ENCODE data around the gene FES. TPM values are rescaled to one million over a fixed set of nuclear protein-coding genes. Genes with fewer than 3 reads are reported as not detected.

FES gene
- total RNA-seq, 1 donor from 2014 or later: 3.2 TPM

GRCh38 chr15:90857883-90858443, 26.3 kb upstream of the FES start:
- no peak for TF ChIP-seq CTCF (IDR thresholded peaks at IDR 0.05; ENCODE audit: insufficient read depth, low read length, severe bottlenecking)
- H3K27me3 ChIP-seq (ENCODE audit: control insufficient read depth, insufficient read depth, low read length): no peaks in the 10 kb centered on the region
- DNase-seq (ENCODE audit: low read depth) (no peak), FAIRE-seq (no peak)
- no peak overlapping the region for H3K4me3 ChIP-seq (ENCODE audit: low read depth, low read length)
- no peaks in the 10 kb centered on the region for H3K36me3 ChIP-seq (ENCODE audit: control insufficient read depth, insufficient read depth, low read length)

- no peak for TF ChIP-seq CTCF (IDR thresholded peaks at IDR 0.05; ENCODE audit: insufficient read depth, low read length, severe bottlenecking)
Observed at GRCh38 chr15:90859234-90860131, 24.8 kb upstream of the FES start.

GRCh38 chr15:90860450-90860849, 23.9 kb upstream of the FES start:
- no peak for FAIRE-seq
- no peak for DNase-seq (ENCODE audit: low read depth)
- no peak for TF ChIP-seq CTCF (IDR thresholded peaks at IDR 0.05; ENCODE audit: insufficient read depth, low read length, severe bottlenecking)
- Histone ChIP-seq H3K27me3 (ENCODE audit: control insufficient read depth, insufficient read depth, low read length) (no peaks in the 10 kb centered on the region), H3K36me3 (ENCODE audit: control insufficient read depth, insufficient read depth, low read length) (no peaks in the 10 kb centered on the region), H3K4me3 (ENCODE audit: low read depth, low read length) (no peak overlapping the region)

More at GRCh38 chr15:90859234-90860131, 24.8 kb upstream of the FES start:
- Histone ChIP-seq H3K4me3 (ENCODE audit: low read depth, low read length) (no peak overlapping the region), H3K36me3 (ENCODE audit: control insufficient read depth, insufficient read depth, low read length) (no peaks in the 10 kb centered on the region), H3K27me3 (ENCODE audit: control insufficient read depth, insufficient read depth, low read length) (no peaks in the 10 kb centered on the region)
- FAIRE-seq (no peak), DNase-seq (ENCODE audit: low read depth) (no peak)

GRCh38 chr15:90860942-90861675, 23.2 kb upstream of the FES start:
- peak; percentile 64 for DNase-seq (ENCODE audit: low read depth)
- no peak overlapping the region for H3K4me3 ChIP-seq (ENCODE audit: low read depth, low read length)
- TF ChIP-seq CTCF (IDR thresholded peaks at IDR 0.05; ENCODE audit: insufficient read depth, low read length, severe bottlenecking): no peak
- no peak for FAIRE-seq
- H3K27me3 ChIP-seq (ENCODE audit: control insufficient read depth, insufficient read depth, low read length): no peaks in the 10 kb centered on the region
- H3K36me3 ChIP-seq (ENCODE audit: control insufficient read depth, insufficient read depth, low read length): no peaks in the 10 kb centered on the region

GRCh38 chr15:90862487-90862886, 21.8 kb upstream of the FES start:
- no peak for FAIRE-seq
- H3K27me3 ChIP-seq (ENCODE audit: control insufficient read depth, insufficient read depth, low read length): no peaks in the 10 kb centered on the region
- no peak for TF ChIP-seq CTCF (IDR thresholded peaks at IDR 0.05; ENCODE audit: insufficient read depth, low read length, severe bottlenecking)

More at GRCh38 chr15:90862487-90862886, 21.8 kb upstream of the FES start:
- Histone ChIP-seq H3K4me3 (ENCODE audit: low read depth, low read length) (no peak overlapping the region), H3K36me3 (ENCODE audit: control insufficient read depth, insufficient read depth, low read length) (no peaks in the 10 kb centered on the region)
- no peak for DNase-seq (ENCODE audit: low read depth)
